Measurements from ENCODE around the gene ZNF597. TPM values are rescaled to one million over a fixed set of nuclear protein-coding genes. Genes with fewer than 3 reads are reported as not detected.

ZNF597 gene
- polyA plus RNA-seq, 3 donors = 0.80 to 1.0 (median 0.98) TPM

DNA sequence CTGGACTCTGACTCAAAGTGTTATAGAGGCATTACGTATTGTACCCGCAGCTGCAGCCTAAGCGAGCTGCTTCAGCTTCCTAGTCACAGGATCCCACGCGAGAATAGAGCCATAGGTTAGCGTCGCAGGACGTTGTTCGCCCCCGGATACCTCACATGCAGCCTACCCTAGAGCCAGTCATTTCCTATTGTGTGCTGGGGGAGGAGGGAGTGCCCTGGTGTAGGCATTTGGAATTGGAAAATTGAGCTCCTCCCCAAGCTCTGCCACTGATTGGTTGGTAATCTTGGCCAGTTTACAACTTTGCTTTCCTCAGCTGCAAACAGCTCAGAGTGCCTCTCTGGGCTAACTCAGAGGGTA is 706 bp upstream of the ZNF597 start:
- Mint-ChIP-seq H3K27ac (peak overlapping the region; percentile 84 to 99 (median 94)), H3K27me3 (ENCODE audit: low read depth in 3 of 3) (peaks cover 3 to 8% (median 3%) of the 10 kb centered on the region in 3 donors), H3K4me1 (peaks cover 11% of the 10 kb centered on the region), H3K36me3 (peaks cover 26 to 42% of the 10 kb centered on the region in 2 donors), H3K4me3 (peak overlapping the region; percentile 96 to 98), H3K9me3 (peaks cover 23 to 59% (median 54%) of the 10 kb centered on the region in 7 donors)
- peak overlapping the region; percentile 77 for H2AFZ ChIP-seq (ENCODE audit: insufficient read depth, low read depth, low read length, poor library complexity, severe bottlenecking)
- WGBS (ENCODE audit: insufficient coverage) = 42% methylated on average over 3 of the region's 10 CpGs
- H3K36me3 ChIP-seq (replicated peaks in 1 of 2; ENCODE audit: control insufficient read depth in 1 of 2, insufficient read depth in 2 of 2, low read length in 2 of 2) = peaks cover 8 to 37% of the 10 kb centered on the region in 2 donors
- peaks cover 20 to 41% of the 10 kb centered on the region in 2 donors for H3K9me3 ChIP-seq (replicated peaks in 1 of 2; ENCODE audit: control insufficient read depth in 1 of 2, insufficient read depth in 1 of 2, low read length in 2 of 2)
- H3K9ac ChIP-seq (ENCODE audit: insufficient read depth, low read length, poor library complexity, severe bottlenecking) = peak overlapping the region; percentile 70
- H4K20me1 ChIP-seq (ENCODE audit: insufficient read depth, low read length) = no peaks in the 10 kb centered on the region
- peak overlapping the region; percentile 93 for H3K4me2 ChIP-seq (replicated peaks; ENCODE audit: extremely low read depth, low read length, poor library complexity, severe bottlenecking)
- peaks cover 11 to 19% of the 10 kb centered on the region in 2 donors for H3K4me1 ChIP-seq (ENCODE audit: control insufficient read depth in 1 of 2, insufficient read depth in 2 of 2, low read length in 2 of 2)
- intact Hi-C loops (cut with micrococcal nuclease) = loop anchor here (5.0 kb wide), 2 partner anchors 47 to 162 kb away; partner anchors contain the start of gene ZNF263 (in 1 of the 2)
- peak overlapping the region; percentile 45 to 82 (median 76) for H3K4me3 ChIP-seq (replicated peaks in 1 of 3; ENCODE audit: low read depth in 2 of 3, low read length in 3 of 3)
- H3K27me3 ChIP-seq (ENCODE audit: control insufficient read depth in 2 of 2, insufficient read depth in 2 of 2, low read length in 2 of 2) = no peaks in the 10 kb centered on the region
- TF ChIP-seq, protein P1, sequence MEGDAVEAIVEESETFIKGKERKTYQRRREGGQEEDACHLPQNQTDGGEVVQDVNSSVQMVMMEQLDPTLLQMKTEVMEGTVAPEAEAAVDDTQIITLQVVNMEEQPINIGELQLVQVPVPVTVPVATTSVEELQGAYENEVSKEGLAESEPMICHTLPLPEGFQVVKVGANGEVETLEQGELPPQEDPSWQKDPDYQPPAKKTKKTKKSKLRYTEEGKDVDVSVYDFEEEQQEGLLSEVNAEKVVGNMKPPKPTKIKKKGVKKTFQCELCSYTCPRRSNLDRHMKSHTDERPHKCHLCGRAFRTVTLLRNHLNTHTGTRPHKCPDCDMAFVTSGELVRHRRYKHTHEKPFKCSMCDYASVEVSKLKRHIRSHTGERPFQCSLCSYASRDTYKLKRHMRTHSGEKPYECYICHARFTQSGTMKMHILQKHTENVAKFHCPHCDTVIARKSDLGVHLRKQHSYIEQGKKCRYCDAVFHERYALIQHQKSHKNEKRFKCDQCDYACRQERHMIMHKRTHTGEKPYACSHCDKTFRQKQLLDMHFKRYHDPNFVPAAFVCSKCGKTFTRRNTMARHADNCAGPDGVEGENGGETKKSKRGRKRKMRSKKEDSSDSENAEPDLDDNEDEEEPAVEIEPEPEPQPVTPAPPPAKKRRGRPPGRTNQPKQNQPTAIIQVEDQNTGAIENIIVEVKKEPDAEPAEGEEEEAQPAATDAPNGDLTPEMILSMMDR (IDR thresholded peaks at IDR 0.05) = no peak
- DNase-seq = peak in 2 of 3 donors; percentile 11 to 62
- H3K27ac ChIP-seq (ENCODE audit: low read depth in 1 of 2, low read length in 2 of 2) = peak overlapping the region; percentile 68 to 79
- peaks cover 26% of the 10 kb centered on the region for H3K79me2 ChIP-seq (ENCODE audit: insufficient read depth, low read length)

DNA sequence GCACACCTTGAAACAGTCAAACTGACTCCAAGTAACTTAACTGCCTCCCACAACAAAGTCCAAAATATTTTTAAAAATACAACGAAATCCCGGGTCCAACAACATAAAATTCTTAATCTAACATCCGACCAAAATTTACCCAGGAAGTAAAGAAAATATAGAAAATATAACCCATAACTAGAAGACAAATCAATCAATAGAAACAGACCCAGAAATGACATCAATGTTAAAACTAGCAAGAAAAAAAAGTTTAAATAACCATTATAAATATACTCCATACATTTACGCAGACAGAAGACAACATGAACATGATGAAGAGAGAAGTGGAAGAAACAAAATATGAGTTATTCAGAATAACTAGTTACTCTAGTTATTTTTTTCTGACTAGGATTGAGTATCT is 3.7 kb downstream of the ZNF597 start:
- TF ChIP-seq, protein P1 (IDR thresholded peaks at IDR 0.05) = no peak
- no CpG with 5 or more reads among the region's 4 CpGs for WGBS (ENCODE audit: insufficient coverage)
- Histone ChIP-seq H4K20me1 (ENCODE audit: insufficient read depth, low read length) (no peaks in the 10 kb centered on the region), H3K9ac (ENCODE audit: insufficient read depth, low read length, poor library complexity, severe bottlenecking) (no peak overlapping the region), H3K79me2 (ENCODE audit: insufficient read depth, low read length) (peaks cover 18% of the 10 kb centered on the region), H3K27ac (ENCODE audit: low read depth in 1 of 2, low read length in 2 of 2) (no peak overlapping the region), H3K27me3 (ENCODE audit: control insufficient read depth in 2 of 2, insufficient read depth in 2 of 2, low read length in 2 of 2) (peaks cover 3 to 4% of the 10 kb centered on the region in 2 donors), H3K36me3 (replicated peaks in 1 of 2; ENCODE audit: control insufficient read depth in 1 of 2, insufficient read depth in 2 of 2, low read length in 2 of 2) (peaks cover 17 to 44% of the 10 kb centered on the region in 2 donors), H3K9me3 (replicated peaks in 1 of 2; ENCODE audit: control insufficient read depth in 1 of 2, insufficient read depth in 1 of 2, low read length in 2 of 2) (peaks cover 36 to 44% of the 10 kb centered on the region in 2 donors), H3K4me2 (replicated peaks; ENCODE audit: extremely low read depth, low read length, poor library complexity, severe bottlenecking) (no peak overlapping the region), H2AFZ (ENCODE audit: insufficient read depth, low read depth, low read length, poor library complexity, severe bottlenecking) (no peak overlapping the region), H3K4me1 (ENCODE audit: control insufficient read depth in 1 of 2, insufficient read depth in 2 of 2, low read length in 2 of 2) (peaks cover 11 to 18% of the 10 kb centered on the region in 2 donors), H3K4me3 (replicated peaks in 1 of 3; ENCODE audit: low read depth in 2 of 3, low read length in 3 of 3) (no peak overlapping the region)
- peaks cover 7% of the 10 kb centered on the region for H3K4me1 Mint-ChIP-seq
- H3K4me3 Mint-ChIP-seq = no peak overlapping the region
- intact Hi-C loops (cut with micrococcal nuclease) = loop anchor here (5.0 kb wide), 3 partner anchors 37 to 157 kb away; partner anchors contain the start of genes ZNF174 (in 1 of the 2), ZNF263 (in 1 of the 2) and ZSCAN32 (in 1 of the 2)
- peaks cover 35 to 44% of the 10 kb centered on the region in 2 donors for H3K36me3 Mint-ChIP-seq
- no peak overlapping the region for H3K27ac Mint-ChIP-seq
- H3K27me3 Mint-ChIP-seq (ENCODE audit: low read depth in 3 of 3) = peaks cover 1 to 21% (median 11%) of the 10 kb centered on the region in 3 donors
- H3K9me3 Mint-ChIP-seq = peaks cover 23 to 61% (median 58%) of the 10 kb centered on the region in 7 donors
- DNase-seq = no peak
